Ishikawa (cell line): ENCODE results near the gene BCL3.

ENCODE experiments used
- CEBPB ChIP-seq: IDR thresholded peaks from 2 replicates; pipeline ENCODE4 v1.6.1; 2012
- CREB1 ChIP-seq: IDR thresholded peaks from 2 replicates; pipeline ENCODE4 v1.6.1; 2012; ENCODE audit warnings: low read depth
- EGR1 ChIP-seq: IDR thresholded peaks from 2 replicates; pipeline ENCODE4 v1.6.1; 2012
- EP300 ChIP-seq: IDR thresholded peaks from 2 replicates; pipeline ENCODE4 v1.6.1; 2012; ENCODE audit warnings: borderline replicate concordance
- FOXM1 ChIP-seq: IDR thresholded peaks from 2 replicates; pipeline ENCODE4 v1.6.1; 2012; ENCODE audit warnings: low read depth, borderline replicate concordance
- NFIC ChIP-seq: IDR thresholded peaks from 2 replicates; pipeline ENCODE4 v1.6.1; 2012
- RAD21 ChIP-seq: IDR thresholded peaks from 2 replicates; pipeline ENCODE4 v1.6.1; 2012; ENCODE audit warnings: low read depth
- TAF1 ChIP-seq: IDR thresholded peaks from 2 replicates; pipeline ENCODE4 v1.6.1; 2012; ENCODE audit warnings: low read depth, mild to moderate bottlenecking
- TCF12 ChIP-seq: IDR thresholded peaks from 2 replicates; pipeline ENCODE4 v1.6.1; 2012; ENCODE audit warnings: low read depth
- TEAD4 ChIP-seq: IDR thresholded peaks from 2 replicates; pipeline ENCODE4 v1.6.1; 2012
- YY1 ChIP-seq: IDR thresholded peaks from 2 replicates; pipeline ENCODE4 v1.6.1; 2012; ENCODE audit warnings: low read depth
- ZBTB7A ChIP-seq: IDR thresholded peaks from 2 replicates; pipeline ENCODE4 v1.6.1; 2012; ENCODE audit warnings: low read depth
- TF ChIP-seq, protein P1 (sequence below): IDR thresholded peaks from 2 replicates; pipeline ENCODE4 v1.6.1; 2012
- TF ChIP-seq, protein P2 (sequence below): IDR thresholded peaks from 2 replicates; pipeline ENCODE4 v1.6.1; 2012; ENCODE audit warnings: low read depth, mild to moderate bottlenecking
- TF ChIP-seq, protein P3 (sequence below): IDR thresholded peaks from 2 replicates; pipeline ENCODE4 v1.6.1; 2012

The BCL3 gene

DNA sequence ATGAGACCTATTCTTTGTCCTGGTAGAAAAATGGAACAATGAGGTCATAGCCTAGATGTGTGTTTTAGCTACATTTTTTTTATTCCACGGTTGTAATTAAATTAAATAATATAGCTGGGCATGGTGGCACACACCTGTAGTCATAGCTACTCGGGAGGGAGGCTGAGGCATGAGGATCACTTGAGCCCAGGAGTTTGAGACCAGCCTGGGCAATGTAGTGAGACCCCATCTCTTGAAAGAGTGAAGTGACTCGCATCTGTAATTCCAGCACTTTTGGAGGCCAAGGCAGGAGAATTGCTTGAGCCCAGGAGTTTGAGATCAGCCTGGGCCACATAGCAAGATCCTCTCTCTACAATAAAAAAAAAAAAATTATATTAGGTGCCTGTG, 17.4 kb downstream of the BCL3 start:
- TF ChIP-seq, protein P1, sequence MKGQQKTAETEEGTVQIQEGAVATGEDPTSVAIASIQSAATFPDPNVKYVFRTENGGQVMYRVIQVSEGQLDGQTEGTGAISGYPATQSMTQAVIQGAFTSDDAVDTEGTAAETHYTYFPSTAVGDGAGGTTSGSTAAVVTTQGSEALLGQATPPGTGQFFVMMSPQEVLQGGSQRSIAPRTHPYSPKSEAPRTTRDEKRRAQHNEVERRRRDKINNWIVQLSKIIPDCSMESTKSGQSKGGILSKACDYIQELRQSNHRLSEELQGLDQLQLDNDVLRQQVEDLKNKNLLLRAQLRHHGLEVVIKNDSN: no peak
- TF ChIP-seq ZBTB7A (no peak), NFIC (no peak), TAF1 (no peak), CEBPB (no peak), CREB1 (no peak), YY1 (no peak), FOXM1 (no peak), TEAD4 (no peak), EGR1 (no peak)

DNA sequence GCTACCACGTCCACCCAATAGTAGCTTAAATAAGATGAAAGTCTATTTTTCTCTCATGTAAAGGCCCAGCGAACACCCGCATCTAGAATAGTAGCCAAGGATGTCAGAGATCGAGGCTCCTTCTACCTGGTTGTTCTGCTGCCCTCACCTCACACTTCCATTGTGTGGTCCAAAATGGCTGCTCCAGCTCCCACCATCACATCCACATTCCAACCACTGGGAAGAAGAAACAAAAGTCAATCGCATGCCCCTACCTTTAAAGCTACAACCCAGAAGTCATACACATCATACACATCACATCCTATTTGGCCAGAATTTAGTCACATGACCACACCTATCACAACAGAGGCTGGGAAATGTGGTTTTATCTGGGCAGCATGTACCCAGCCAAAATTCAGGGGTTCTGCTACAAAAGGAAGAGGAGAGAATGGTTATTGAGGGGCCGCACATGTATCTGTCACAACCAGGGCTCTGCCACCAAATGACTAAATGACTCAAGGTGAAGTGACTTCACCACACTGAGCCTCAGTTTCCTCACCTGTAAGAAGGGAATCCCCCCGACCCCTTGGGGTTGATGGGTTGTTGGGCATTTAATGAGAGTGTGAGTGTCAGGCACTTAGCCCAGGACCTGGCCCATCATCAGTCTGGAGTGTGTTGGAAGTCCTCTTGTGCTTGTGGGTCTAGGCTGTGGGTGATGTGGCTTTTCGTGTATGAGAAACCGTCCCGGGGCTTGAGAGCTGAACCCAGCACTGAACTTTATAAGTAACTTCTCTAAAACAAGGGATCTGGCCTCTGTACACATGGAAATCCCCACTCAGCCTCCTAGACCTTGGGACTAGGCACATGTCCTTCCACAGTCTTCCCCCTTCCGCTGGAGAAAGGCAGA, 19.0 kb downstream of the BCL3 start:
- TF ChIP-seq EP300: no peak
- TF ChIP-seq, protein P1: peak; percentile 46; the same call in 1 of the 2 replicates

DNA sequence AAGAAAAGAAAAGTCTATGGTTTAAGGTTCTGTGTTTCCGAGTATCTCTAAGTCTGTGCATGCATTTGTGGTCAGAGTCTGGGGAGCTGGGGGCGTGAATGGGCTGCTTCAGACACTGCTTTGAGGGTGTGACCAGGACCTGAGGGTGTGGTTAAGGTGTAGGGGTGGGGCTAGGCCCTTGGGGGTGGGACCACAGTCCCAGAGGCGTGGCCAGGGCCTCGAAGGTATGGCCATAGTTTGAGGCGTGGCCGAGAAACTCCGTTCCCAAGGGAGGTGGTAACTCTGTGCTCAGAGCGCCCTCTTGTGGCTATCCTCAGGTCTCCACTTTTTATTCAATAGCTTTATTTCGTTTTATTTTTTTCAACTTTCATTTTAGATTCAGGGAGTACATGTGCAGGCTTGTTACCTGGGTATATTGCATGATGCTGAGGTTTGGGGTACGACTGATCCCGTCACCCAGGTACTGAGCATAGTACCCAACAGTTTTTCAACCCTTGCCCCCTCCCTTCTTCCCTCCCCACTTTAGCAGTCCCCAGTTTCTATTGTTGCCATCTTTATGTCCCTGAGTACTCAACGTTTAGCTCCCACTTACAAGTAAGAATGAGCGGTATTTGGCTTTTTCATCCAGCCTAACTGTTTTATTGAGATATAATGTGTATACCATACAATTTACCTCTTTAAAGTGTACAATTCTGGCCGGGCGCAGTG, 22.2 kb downstream of the BCL3 start:
- TF ChIP-seq RAD21: peak; percentile 99
- TF ChIP-seq YY1: no peak

DNA sequence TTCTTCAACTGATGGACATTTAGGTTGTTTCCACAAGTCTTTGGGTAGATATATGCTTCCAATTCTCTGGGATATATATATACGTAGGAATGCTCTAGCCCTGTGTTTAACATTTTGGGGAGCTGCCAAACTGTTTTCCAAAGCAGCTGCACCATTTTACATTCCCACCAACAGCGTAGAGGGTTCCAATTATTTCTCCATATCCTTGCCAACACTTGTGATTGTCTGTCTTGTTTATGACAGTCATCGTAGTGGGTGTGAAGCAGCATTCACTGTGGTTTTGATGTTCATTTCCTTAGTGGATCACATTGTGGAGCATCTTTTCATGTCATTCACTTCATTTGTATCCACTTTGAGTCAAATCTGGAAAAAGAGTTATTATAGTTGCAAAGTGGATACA, 24.5 kb downstream of the BCL3 start:
- TF ChIP-seq NFIC (no peak), EP300 (no peak), TEAD4 (no peak), RAD21 (no peak), FOXM1 (no peak), CREB1 (no peak), EGR1 (no peak), TCF12 (no peak), YY1 (no peak), CEBPB (no peak), TAF1 (no peak), ZBTB7A (no peak)
- TF ChIP-seq, protein P2, sequence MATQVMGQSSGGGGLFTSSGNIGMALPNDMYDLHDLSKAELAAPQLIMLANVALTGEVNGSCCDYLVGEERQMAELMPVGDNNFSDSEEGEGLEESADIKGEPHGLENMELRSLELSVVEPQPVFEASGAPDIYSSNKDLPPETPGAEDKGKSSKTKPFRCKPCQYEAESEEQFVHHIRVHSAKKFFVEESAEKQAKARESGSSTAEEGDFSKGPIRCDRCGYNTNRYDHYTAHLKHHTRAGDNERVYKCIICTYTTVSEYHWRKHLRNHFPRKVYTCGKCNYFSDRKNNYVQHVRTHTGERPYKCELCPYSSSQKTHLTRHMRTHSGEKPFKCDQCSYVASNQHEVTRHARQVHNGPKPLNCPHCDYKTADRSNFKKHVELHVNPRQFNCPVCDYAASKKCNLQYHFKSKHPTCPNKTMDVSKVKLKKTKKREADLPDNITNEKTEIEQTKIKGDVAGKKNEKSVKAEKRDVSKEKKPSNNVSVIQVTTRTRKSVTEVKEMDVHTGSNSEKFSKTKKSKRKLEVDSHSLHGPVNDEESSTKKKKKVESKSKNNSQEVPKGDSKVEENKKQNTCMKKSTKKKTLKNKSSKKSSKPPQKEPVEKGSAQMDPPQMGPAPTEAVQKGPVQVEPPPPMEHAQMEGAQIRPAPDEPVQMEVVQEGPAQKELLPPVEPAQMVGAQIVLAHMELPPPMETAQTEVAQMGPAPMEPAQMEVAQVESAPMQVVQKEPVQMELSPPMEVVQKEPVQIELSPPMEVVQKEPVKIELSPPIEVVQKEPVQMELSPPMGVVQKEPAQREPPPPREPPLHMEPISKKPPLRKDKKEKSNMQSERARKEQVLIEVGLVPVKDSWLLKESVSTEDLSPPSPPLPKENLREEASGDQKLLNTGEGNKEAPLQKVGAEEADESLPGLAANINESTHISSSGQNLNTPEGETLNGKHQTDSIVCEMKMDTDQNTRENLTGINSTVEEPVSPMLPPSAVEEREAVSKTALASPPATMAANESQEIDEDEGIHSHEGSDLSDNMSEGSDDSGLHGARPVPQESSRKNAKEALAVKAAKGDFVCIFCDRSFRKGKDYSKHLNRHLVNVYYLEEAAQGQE: no peak
- TF ChIP-seq, protein P3, sequence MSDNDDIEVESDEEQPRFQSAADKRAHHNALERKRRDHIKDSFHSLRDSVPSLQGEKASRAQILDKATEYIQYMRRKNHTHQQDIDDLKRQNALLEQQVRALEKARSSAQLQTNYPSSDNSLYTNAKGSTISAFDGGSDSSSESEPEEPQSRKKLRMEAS: no peak
- TF ChIP-seq, protein P1: no peak

DNA sequence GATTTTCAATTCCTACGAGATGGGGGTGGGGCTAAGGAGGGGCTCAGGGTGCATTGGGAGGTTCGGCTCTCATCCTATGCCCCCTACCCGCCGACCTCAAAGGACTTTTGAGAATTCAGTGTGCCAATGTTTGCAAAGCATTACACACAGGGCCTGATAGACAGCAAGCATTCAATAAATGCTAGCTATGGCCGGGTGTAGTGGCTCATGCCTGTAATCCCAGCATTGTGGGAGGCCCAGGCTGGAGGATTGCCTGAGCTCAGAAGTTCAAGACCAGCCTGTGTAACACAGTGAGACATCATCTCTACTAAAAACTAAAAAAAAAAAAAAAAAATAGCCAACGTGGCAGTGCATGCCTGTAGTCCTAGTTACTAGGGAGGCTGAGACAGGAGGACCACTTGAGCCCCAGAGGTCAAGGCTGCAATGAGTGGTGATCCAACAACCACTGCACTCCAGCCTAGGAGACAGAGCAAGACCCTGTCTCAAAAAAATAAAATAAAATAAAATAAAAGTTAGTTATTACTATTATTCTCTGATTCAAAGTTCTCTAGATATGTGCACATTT, 27.2 kb downstream of the BCL3 start:
- no peak for TF ChIP-seq FOXM1
- no peak for TF ChIP-seq RAD21
- no peak for TF ChIP-seq YY1
- no peak for TF ChIP-seq CREB1
- no peak for TF ChIP-seq NFIC
- no peak for TF ChIP-seq EP300
- no peak for TF ChIP-seq CEBPB
- no peak for TF ChIP-seq TAF1
- no peak for TF ChIP-seq EGR1
- TF ChIP-seq, protein P3: no peak
- TF ChIP-seq TCF12: no peak
- TF ChIP-seq, protein P1: no peak
- TF ChIP-seq TEAD4: no peak
- TF ChIP-seq ZBTB7A: no peak; the same call in 1 of the 2 replicates
- TF ChIP-seq, protein P2: no peak
